C1 segment of cervical spinal cord (tissue), 14 donors: ENCODE data around the gene IRF4.

ENCODE experiments used
- DNase-seq, 14 donors: peaks; one replicate each; lab custom pipeline; 2025; lab: John Stamatoyannopoulos, UW

Gene IRF4

DNA sequence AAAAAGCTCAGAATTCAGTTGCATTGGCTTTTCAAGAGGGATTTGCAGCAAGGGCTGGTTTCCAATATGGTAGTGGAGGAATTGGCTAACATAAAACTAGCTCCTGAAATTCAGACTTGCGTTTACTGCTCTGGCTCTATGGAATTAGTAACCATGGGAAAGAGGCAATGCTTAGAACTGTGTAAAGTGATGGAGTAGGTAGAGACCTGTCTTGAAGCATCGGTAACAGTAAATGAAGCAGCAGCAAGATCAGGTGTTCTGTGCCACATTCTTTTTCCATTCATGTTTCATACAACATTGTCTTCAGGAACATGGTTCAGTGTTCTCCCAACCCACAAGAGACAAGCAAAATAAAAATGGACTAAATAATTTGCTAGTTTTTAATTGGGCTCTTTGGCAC, 6.5 kb downstream of the IRF4 start:
- no peak for DNase-seq

- no peak for DNase-seq
Measured at GRCh38 chr6:398558-399078, 7.1 kb downstream of the IRF4 start.

DNA sequence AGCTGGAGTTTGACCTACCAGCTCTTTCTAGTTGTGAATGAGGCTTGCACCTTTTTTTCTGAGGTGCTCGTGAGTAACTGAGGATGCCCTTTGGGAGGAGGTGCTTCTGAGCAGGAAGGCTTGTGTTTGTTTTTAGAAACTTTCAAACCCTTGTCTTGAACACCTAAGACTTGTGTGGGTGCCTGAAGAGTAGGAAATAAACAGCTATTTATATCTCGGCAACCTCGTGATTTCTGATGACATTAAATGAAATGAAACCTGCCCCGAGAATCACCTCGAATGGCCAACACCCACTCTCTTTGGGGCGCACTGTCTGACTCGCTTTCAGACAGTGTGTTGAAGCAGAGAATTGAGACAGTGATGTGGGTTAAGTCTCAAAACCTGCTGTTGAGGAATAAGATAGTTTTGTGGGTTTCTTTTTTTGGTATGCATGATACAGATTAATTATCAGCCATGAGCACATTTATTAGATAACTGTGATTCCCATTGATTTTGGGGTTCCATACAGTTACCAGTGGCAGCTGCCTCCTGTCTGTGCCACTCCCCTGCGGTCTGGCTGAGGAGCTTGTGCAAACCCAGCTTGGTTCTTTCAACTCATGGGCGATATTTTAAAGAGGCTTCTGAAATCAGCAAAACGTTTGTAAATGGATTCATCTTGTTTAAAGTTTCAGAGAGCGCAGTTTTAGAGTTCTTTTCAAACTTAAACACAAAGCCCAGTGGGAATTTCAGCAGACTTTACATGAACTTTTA, 8.4 kb downstream of the IRF4 start:
- no peak for DNase-seq

DNA sequence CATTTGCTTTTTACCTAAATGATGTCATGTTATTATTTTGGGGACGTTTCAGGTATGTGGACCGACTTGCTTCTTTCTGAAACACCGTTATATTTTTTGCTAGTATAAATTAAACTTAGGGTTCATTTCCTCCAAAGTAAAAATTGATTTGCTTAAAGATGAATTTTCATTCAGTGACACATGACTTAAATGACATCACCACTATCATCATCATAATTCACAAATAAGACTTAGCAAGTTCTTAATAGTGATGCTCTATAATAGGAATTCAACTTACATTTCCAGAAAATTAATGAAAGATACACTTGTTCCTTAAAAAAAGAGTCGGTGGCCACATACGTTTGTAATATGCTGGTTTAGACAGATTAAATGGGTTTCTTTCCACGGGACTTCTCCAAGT, 9.3 kb downstream of the IRF4 start:
- DNase-seq, result no peak

DNA sequence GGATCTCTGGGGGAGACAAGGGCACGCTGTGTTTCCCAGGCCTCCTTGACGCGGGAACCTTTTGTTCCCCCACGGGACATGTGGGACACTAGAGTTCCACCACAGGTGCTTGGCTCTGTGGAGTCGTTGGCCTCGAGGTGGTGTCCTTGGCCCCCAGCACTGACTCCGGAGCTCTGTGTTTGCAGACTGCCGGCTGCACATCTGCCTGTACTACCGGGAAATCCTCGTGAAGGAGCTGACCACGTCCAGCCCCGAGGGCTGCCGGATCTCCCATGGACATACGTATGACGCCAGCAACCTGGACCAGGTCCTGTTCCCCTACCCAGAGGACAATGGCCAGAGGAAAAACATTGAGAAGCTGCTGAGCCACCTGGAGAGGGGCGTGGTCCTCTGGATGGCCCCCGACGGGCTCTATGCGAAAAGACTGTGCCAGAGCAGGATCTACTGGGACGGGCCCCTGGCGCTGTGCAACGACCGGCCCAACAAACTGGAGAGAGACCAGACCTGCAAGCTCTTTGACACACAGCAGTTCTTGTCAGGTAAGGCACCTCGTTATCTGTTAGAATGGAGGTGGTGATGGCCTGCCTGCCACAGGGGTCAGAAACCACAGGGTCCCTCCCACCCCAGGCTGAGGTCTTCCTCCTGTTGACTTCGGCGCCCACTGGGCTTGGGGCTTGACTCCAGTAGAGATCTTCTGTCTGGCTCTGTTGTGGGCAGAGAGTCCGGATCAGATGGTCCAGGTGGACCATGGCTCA, 9.9 kb downstream of the IRF4 start:
- DNase-seq, result no peak

DNA sequence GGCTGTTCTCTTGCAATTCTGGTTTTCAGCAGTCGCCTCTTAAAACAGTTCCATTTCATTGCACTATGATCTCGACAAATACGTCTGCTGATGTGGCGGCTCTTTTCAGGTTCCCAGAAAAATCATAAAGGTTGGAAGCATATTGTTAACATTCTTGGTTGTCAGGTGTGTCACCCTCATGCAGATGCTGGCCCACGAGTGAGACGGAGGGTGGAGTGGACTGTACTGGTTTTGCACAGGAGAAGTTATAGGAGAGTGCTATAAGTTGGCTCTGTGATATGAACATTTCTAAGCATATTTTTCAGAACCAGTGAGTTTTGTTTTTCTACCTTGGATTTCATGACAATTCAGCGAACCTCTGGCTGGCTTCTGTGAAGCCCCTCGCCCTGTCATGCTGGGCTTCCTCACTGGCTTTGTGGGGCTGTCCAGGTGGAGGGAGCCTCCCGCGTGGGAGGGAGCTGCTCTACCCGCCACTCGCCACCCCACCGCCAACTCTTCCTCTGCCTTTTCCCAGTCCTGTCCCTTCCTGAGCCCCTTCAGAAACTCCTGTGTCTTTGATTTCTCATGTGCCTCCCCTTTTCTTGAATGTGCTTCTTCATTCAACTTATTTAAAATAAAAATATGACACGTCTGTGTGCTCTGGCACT, 10.6 kb downstream of the IRF4 start:
- DNase-seq, result no peak

GRCh38 chr6:402901-403658, 11.5 kb downstream of the IRF4 start:
- DNase-seq, result no peak

- no peak for DNase-seq
Measured at GRCh38 chr6:403659-404655, 12.4 kb downstream of the IRF4 start.

DNA sequence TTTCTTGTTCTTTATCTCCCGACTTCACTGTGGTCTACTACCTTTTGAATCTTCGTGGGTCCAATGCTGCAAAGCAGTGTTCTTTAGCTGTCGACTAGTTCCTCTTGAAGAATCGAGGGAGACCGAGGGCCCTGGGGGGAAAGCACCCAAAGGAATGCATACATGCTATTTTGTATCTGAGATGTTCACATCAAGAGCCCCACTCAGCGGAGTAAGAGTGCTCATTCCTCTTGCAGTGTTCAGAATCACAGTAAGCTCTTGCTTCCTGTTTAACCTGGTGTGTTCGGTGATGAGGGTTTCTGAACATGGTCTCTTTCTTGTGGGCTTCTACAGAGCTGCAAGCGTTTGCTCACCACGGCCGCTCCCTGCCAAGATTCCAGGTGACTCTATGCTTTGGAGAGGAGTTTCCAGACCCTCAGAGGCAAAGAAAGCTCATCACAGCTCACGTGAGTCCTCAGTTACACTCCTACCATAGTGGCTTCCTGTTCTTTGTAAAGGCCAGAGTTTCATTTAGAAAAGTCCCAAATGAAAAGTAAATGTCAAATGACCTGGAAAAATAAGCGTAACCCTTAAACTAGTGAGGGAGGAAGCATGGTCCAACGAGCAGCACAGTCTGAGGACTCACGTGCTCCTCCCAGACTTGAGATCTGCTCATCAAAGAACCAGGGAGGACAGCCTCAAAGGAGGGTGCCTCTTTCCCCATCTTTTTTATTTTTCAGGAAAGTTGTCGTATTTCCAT, 13.3 kb downstream of the IRF4 start:
- DNase-seq, result no peak

GRCh38 chr6:408148-408547, 16.6 kb downstream of the IRF4 start:
- DNase-seq, result no peak

- no peak for DNase-seq
Measured at GRCh38 chr6:408599-409102, 17.1 kb downstream of the IRF4 start.

- no peak for DNase-seq
Measured at GRCh38 chr6:409370-409972, 17.9 kb downstream of the IRF4 start.

DNA sequence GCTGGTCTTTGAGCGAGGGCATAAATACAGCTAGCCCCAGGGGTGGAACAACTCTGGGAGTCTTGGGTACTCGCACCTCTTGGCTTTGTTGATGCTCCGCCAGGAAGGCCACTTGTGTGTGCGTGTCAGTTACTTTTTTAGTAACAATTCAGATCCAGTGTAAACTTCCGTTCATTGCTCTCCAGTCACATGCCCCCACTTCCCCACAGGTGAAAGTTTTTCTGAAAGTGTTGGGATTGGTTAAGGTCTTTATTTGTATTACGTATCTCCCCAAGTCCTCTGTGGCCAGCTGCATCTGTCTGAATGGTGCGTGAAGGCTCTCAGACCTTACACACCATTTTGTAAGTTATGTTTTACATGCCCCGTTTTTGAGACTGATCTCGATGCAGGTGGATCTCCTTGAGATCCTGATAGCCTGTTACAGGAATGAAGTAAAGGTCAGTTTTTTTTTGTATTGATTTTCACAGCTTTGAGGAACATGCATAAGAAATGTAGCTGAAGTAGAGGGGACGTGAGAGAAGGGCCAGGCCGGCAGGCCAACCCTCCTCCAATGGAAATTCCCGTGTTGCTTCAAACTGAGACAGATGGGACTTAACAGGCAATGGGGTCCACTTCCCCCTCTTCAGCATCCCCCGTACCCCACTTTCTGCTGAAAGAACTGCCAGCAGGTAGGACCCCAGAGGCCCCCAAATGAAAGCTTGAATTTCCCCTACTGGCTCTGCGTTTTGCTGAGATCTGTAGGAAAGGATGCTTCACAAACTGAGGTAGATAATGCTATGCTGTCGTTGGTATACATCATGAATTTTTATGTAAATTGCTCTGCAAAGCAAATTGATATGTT, 19.2 kb downstream of the IRF4 start:
- no peak for DNase-seq

DNA sequence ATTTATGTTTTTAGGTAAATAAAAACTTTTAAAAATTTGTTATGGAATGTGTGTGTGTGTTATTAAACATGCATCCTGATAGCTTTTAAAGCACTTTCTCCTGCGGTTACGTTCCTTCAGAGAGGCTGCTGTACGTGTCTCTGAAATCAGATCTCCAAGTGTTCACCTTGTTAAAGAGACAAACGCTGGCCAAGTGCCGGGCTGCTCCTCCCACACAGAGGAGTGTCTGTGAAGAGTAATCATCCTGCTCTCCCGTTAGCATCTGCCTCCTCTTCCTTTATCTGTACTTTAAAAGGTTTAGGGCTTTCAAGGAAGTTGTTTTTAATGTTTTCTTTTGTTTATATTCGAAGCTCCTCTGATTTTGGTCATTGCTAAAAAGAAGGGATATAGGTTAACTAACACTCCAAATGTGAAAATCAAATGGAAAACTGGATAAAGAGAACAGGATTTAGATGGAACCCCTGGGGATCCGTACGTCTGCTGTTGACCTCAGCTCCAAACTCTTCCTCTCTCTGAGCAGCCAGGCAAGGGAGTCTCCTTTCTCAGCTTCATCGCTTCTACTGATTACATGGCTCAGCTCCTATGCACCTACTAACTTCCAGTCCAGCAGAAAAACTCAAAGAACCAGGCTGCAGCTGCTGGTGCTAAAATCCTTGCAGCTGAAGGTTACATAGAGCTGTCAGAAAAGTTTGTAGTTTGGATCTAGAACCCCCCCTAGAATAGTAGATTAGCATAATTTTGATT, 20.0 kb downstream of the IRF4 start:
- DNase-seq, result no peak

GRCh38 chr6:412146-412886, 20.8 kb downstream of the IRF4 start:
- no peak for DNase-seq

DNA sequence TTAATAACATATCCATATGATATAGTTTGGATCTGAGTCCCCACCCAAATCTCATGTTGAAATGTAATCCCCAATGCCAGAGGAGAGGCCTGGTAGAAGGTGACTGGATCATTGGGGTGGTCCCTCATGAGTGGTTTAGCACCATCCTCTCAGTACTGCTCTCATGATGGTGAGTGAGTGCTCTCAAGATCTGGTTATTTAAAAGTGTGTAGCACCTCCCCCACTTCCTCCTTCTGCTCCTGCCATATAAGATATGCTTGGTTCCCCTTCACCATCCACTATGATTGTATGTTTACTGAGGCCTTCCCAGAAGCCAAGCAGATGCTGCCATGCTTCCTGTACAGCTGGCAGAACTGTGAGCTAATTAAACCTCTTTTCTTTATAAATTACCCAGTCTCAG, 22.9 kb downstream of the IRF4 start:
- no peak for DNase-seq

GRCh38 chr6:415087-415486, 23.5 kb downstream of the IRF4 start:
- DNase-seq, result no peak
